Ascending aorta (tissue), 2 donors: ENCODE data around the gene TUBB3. TPM values are rescaled to one million over a fixed set of nuclear protein-coding genes. Genes with fewer than 3 reads are reported as not detected.
"Not testable (repeated sequence)": the region's sequence is repeated elsewhere in the genome, so short reads cannot be mapped to it uniquely, and the experiment has no call there.

Experiments used
- DNase-seq, 2 donors: peaks; one replicate each; pipeline ENCODE4 v3.0.0-alpha.2; 2019; ENCODE audit warnings: low spot score in 2 of 2
- H3K27ac ChIP-seq, 2 donors: fragments of 200-600 bp; sonication (generic); one replicate each; pipeline ENCODE4 v1.5.1; 2016 to 2017; ENCODE audit warnings: mild to moderate bottlenecking in 1 of 2
- H3K27me3 ChIP-seq: fragments of 200-600 bp; sonication (generic); one replicate; pipeline ENCODE4 v1.5.1; 2017
- H3K36me3 ChIP-seq, 2 donors: fragments of 200-600 bp; sonication (generic); one replicate each; pipeline ENCODE4 v1.5.1; 2016
- H3K4me1 ChIP-seq, 2 donors: fragments of 200-600 bp; sonication (generic); one replicate each; pipeline ENCODE4 v1.5.1; 2016 to 2017; ENCODE audit warnings: mild to moderate bottlenecking in 1 of 2
- H3K4me3 ChIP-seq, 2 donors: fragments of 200-600 bp; sonication (generic); one replicate each; pipeline ENCODE4 v1.5.1; 2016 to 2017; ENCODE audit warnings: mild to moderate bottlenecking in 1 of 2
- H3K9me3 ChIP-seq, 2 donors: fragments of 200-600 bp; sonication (generic); one replicate each; pipeline ENCODE4 v1.5.1; 2016
- intact Hi-C: fragments of 100-400 bp; cut with DNase I; formaldehyde crosslinking; loops from one replicate; pipeline ENCODE4 v1.15.1; 2023
- total RNA-seq: library from RNA; depleted of rRNA; stranded (reverse); fragments of >200 nt; gene quantifications from one replicate; pipeline ENCODE4 v1.1.0, GENCODE V29; 2016
- TF ChIP-seq, protein P1 (sequence below), 3 experiments: fragments of 200-600 bp in 2 of 3; fragments of 450-650 bp in 1 of 3; sonication (generic) in 2 of 3; IDR thresholded peaks; one replicate each; pipeline ENCODE4 v1.5.1; 2016 to 2019; ENCODE audit warnings: antibody characterized with exemption in 3 of 3, mild to moderate bottlenecking in 1 of 3, moderate library complexity in 1 of 3

The TUBB3 gene
- total RNA-seq, 1 donor from 2014 or later = 2.3 TPM

DNA sequence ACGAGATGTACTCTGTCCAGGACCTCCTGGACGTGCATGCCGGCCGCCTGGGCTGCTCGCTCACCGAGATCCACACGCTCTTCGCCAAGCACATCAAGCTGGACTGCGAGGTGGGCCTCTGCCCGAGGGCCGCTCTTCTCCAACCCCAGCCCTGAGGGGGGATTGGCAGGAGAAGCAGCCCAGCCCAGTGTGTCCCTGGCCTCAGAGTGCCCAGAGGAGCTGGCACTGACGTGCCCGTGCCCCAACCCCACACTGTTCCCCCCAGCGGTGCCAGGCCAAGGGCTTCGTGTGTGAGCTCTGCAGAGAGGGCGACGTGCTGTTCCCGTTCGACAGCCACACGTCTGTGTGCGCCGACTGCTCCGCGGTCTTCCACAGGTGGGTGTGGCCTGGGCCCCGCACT lies 41.1 kb downstream of the TUBB3 start:
- no peaks in the 10 kb centered on the region for H3K27me3 ChIP-seq
- no peaks in the 10 kb centered on the region for H3K4me1 ChIP-seq
- DNase-seq = no peak
- H3K27ac ChIP-seq = no peak overlapping the region
- H3K36me3 ChIP-seq = peaks cover 12 to 34% of the 10 kb centered on the region in 2 donors
- TF ChIP-seq, protein P1, sequence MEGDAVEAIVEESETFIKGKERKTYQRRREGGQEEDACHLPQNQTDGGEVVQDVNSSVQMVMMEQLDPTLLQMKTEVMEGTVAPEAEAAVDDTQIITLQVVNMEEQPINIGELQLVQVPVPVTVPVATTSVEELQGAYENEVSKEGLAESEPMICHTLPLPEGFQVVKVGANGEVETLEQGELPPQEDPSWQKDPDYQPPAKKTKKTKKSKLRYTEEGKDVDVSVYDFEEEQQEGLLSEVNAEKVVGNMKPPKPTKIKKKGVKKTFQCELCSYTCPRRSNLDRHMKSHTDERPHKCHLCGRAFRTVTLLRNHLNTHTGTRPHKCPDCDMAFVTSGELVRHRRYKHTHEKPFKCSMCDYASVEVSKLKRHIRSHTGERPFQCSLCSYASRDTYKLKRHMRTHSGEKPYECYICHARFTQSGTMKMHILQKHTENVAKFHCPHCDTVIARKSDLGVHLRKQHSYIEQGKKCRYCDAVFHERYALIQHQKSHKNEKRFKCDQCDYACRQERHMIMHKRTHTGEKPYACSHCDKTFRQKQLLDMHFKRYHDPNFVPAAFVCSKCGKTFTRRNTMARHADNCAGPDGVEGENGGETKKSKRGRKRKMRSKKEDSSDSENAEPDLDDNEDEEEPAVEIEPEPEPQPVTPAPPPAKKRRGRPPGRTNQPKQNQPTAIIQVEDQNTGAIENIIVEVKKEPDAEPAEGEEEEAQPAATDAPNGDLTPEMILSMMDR (IDR thresholded peaks at IDR 0.05) = no peak
- no peak overlapping the region for H3K4me3 ChIP-seq
- intact Hi-C loops = no loop called here
- no peaks in the 10 kb centered on the region for H3K9me3 ChIP-seq

DNA sequence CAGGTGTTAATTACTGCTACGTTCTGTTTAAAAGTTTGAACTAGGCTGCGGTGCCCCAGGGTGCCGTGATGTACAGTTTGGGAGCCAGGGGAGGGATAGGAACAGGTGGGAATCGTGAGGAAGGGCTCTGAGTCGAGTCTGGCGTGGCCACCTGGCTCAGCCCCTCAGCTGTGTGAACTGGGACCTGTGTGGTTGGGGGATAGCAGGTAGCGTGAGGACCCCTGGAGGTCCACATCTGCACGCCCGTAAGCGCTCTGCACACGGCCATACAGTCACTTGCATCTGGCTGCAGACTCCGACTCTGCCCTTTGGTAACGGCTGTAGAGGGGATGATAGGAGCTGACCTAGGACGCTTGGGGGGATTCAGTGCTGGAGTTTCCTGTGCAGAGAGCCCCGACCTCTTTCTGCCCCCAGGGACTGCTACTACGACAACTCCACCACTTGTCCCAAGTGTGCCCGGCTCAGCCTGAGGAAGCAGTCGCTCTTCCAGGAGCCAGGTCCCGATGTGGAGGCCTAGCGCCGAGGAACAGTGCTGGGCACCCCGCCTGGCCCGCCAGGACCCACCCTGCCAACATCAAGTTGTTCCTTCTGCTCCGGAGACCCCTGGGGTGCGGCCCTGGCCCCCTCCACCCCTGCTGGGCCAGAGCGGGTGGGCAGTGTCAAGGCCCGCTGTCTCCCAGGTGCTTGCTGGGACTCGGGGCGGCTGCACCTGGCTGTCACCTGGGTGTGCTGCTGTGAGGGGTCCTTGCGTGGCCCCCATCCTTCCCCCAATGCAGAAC lies 42.5 kb downstream of the TUBB3 start:
- TF ChIP-seq, protein P1 (IDR thresholded peaks at IDR 0.05) = no peak
- H3K36me3 ChIP-seq = peaks cover 8 to 21% of the 10 kb centered on the region in 2 donors

DNA sequence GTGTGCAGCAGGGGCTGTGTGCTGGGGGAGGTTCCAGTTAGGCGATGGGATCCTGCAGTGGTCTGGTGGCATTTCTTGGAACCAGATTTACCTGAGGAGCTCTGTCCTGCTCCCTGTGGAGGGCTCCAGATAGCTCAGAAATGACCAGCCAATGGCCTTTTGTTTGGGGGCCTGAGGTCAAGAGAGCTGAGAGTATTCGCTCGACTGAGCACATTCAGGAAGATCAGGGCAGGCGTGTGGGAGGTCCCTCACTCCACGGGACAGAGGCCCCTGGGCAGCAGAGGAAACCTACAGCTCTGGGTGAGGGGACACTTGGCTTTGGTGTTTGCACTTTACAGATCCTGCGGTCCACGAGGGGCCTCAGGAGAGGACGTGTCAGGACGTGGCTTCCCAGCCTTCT lies 43.6 kb downstream of the TUBB3 start:
- H3K4me3 ChIP-seq = no peak overlapping the region
- intact Hi-C loops = no loop called here
- no peak for DNase-seq
- H3K36me3 ChIP-seq = peaks cover 5 to 15% of the 10 kb centered on the region in 2 donors
- TF ChIP-seq, protein P1 (IDR thresholded peaks at IDR 0.05) = no peak
- no peaks in the 10 kb centered on the region for H3K9me3 ChIP-seq
- no peaks in the 10 kb centered on the region for H3K27me3 ChIP-seq
- H3K27ac ChIP-seq = no peak overlapping the region
- H3K4me1 ChIP-seq = peaks cover 7 to 10% of the 10 kb centered on the region in 2 donors

More for the DNA sequence above, 42.5 kb downstream of the TUBB3 start:
- DNase-seq = no peak
- Histone ChIP-seq H3K27me3 (no peaks in the 10 kb centered on the region), H3K4me1 (no peaks in the 10 kb centered on the region), H3K4me3 (no peak overlapping the region), H3K9me3 (no peaks in the 10 kb centered on the region), H3K27ac (no peak overlapping the region)
- intact Hi-C loops = no loop called here

DNA sequence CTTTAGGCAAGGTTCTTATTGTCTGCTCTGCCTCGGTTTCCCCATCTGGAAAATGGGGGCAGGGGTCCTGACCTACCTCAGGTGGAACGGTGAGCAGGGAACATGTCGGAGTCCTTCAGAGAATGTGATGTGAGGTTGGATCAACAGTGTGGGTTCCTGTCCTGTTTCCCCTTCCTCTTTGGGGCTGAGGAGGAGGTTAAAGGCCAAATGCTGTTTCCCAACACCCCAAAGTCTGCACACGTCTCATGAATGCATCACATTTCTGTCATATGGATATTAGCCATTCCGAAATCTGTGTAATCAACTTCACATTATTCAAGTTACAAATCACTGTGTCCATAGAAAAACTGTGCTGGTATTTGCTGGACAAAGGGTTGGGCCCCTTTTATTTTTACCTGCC lies 44.3 kb downstream of the TUBB3 start:
- H3K4me3 ChIP-seq, intact Hi-C loops, H3K27me3 ChIP-seq, DNase-seq, H3K9me3 ChIP-seq, H3K27ac ChIP-seq: not testable (repeated sequence)
- peaks cover 5 to 15% of the 10 kb centered on the region in 2 donors for H3K36me3 ChIP-seq
- peaks cover 11 to 13% of the 10 kb centered on the region in 2 donors for H3K4me1 ChIP-seq

DNA sequence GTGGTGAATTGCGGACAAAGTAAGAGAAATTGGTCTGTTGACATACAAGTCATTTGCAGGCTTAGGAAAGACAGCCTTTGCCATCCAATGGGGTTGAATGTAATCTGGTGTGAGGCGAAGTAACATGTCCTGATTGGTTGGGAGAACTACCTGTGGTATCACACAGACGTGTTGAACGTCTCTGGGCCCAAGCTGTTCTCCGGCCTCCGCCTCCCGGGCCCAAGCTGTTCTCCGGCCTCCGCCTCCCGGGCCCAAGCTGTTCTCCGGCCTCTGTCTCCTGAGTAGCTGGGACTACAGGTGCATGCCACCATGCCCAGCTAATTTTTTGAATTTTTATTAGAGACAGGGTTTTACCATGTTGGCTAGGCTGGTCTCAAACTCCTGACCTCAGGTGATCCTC lies 44.9 kb downstream of the TUBB3 start:
- peaks cover 11 to 13% of the 10 kb centered on the region in 2 donors for H3K4me1 ChIP-seq
- H3K36me3 ChIP-seq = peaks cover 5 to 15% of the 10 kb centered on the region in 2 donors
- H3K4me3 ChIP-seq, H3K27ac ChIP-seq, intact Hi-C loops, H3K9me3 ChIP-seq, DNase-seq, H3K27me3 ChIP-seq: not testable (repeated sequence)

DNA sequence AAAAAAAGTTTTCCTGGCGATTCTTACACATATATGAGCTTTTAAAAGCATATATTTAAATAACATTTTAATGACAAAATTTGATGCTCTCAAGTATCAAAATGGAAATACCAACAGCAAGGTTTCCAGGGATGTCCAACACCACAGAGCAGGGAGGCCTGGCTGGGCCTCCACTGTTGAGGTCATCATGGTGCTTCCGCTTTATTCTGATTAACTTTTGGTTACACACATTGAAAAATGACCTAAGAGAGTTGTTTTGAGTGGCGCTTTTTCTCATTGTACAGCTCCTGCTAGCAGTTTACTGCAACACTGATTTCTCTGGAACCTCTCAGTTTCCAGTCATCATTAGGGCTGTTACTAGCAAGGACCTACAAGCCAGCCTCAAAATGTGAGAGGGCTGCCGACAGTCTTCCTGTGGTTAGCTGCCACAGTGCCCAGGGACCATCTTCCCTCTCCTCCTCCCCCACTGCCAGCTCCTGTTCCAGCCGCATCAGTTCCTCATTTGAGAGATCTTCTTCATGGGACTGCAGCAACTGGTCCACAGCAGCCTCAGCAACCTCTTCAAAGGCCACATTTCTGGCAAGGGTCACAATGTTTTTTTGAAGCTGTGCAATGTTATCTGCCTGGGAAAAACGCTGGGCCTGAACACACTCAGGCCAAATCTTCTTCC lies 46.7 kb downstream of the TUBB3 start:
- Histone ChIP-seq H3K9me3 (no peaks in the 10 kb centered on the region), H3K36me3 (peaks cover 0 to 5% of the 10 kb centered on the region in 2 donors), H3K4me3 (no peak overlapping the region), H3K27me3 (no peaks in the 10 kb centered on the region), H3K4me1 (peaks cover 11 to 13% of the 10 kb centered on the region in 2 donors), H3K27ac (no peak overlapping the region)
- intact Hi-C loops = loop anchor here (5.0 kb wide), 1 partner anchor 1158 kb away; the partner anchor contains the start of gene APRT
- TF ChIP-seq, protein P1 (IDR thresholded peaks at IDR 0.05) = no peak
- no peak for DNase-seq
